Activated naive CD8-positive, alpha-beta T cell treated with anti-CD3 and anti-CD28 coated beads, Interleukin-2, amount 50 U/mL, for 24 hours (primary cell): Measurements from ENCODE around the gene ENTREP1.

Source experiments
- ATAC-seq: fragments of 150-1000 bp; cut with Tn5 transposase; one replicate; pipeline ENCODE4 v1.10.0; 2021
- DNase-seq: peaks from one replicate; pipeline ENCODE4 v3.0.0; 2021
- H3K27ac Mint-ChIP-seq: one replicate; pipeline ENCODE4 v1.8.0; 2021; ENCODE audit warnings: mild to moderate bottlenecking, mixed read lengths
- H3K27me3 Mint-ChIP-seq: one replicate; pipeline ENCODE4 v1.8.0; 2021; ENCODE audit warnings: mixed read lengths
- H3K36me3 Mint-ChIP-seq: one replicate; pipeline ENCODE4 v1.8.0; 2021; ENCODE audit warnings: low read depth, mixed read lengths
- H3K4me1 Mint-ChIP-seq: one replicate; pipeline ENCODE4 v1.8.0; 2021; ENCODE audit warnings: mixed read lengths
- H3K4me3 Mint-ChIP-seq: one replicate; pipeline ENCODE4 v1.8.0; 2021; ENCODE audit warnings: mild to moderate bottlenecking, moderate library complexity, mixed read lengths
- H3K9me3 Mint-ChIP-seq: one replicate; pipeline ENCODE4 v1.8.0; 2021; ENCODE audit warnings: mixed read lengths

Gene ENTREP1

GRCh38 chr9:69307446-69308205 lies 17.4 kb upstream of the ENTREP1 start:
- DNase-seq (no peak), ATAC-seq (no peak)
- Mint-ChIP-seq H3K4me3 (no peak overlapping the region), H3K27ac (no peak overlapping the region), H3K27me3 (peaks cover 11% of the 10 kb centered on the region), H3K9me3 (peaks cover 10% of the 10 kb centered on the region), H3K36me3 (peaks cover 2% of the 10 kb centered on the region), H3K4me1 (no peaks in the 10 kb centered on the region)

GRCh38 chr9:69308206-69308931 lies 16.6 kb upstream of the ENTREP1 start:
- Mint-ChIP-seq H3K27ac (no peak overlapping the region), H3K27me3 (peaks cover 11% of the 10 kb centered on the region), H3K4me1 (no peaks in the 10 kb centered on the region), H3K36me3 (peaks cover 2% of the 10 kb centered on the region), H3K4me3 (no peak overlapping the region), H3K9me3 (peaks cover 10% of the 10 kb centered on the region)
- ATAC-seq (no peak), DNase-seq (no peak)

- Mint-ChIP-seq H3K4me1 (peaks cover 8% of the 10 kb centered on the region), H3K27me3 (peaks cover 18% of the 10 kb centered on the region), H3K9me3 (peaks cover 20% of the 10 kb centered on the region), H3K4me3 (no peak overlapping the region), H3K27ac (no peak overlapping the region), H3K36me3 (peaks cover 7% of the 10 kb centered on the region)
- ATAC-seq (no peak), DNase-seq (no peak)
Observed at GRCh38 chr9:69313175-69313574, 11.8 kb upstream of the ENTREP1 start.

- Mint-ChIP-seq H3K27me3 (peaks cover 22% of the 10 kb centered on the region), H3K4me3 (no peak overlapping the region), H3K27ac (no peak overlapping the region), H3K9me3 (peaks cover 20% of the 10 kb centered on the region), H3K36me3 (peaks cover 7% of the 10 kb centered on the region), H3K4me1 (peaks cover 13% of the 10 kb centered on the region)
- DNase-seq (no peak), ATAC-seq (no peak)
Observed at GRCh38 chr9:69314547-69314946, 10.5 kb upstream of the ENTREP1 start.

GRCh38 chr9:69317081-69317480 lies 7.9 kb upstream of the ENTREP1 start:
- Mint-ChIP-seq H3K4me3 (no peak overlapping the region), H3K4me1 (peaks cover 13% of the 10 kb centered on the region), H3K27me3 (peaks cover 32% of the 10 kb centered on the region), H3K36me3 (peaks cover 7% of the 10 kb centered on the region), H3K9me3 (peaks cover 16% of the 10 kb centered on the region), H3K27ac (no peak overlapping the region)
- DNase-seq (no peak), ATAC-seq (no peak)

- peaks cover 33% of the 10 kb centered on the region for H3K27me3 Mint-ChIP-seq
- H3K27ac Mint-ChIP-seq = no peak overlapping the region
- peaks cover 11% of the 10 kb centered on the region for H3K9me3 Mint-ChIP-seq
- ATAC-seq = peak; percentile 92
- no peak overlapping the region for H3K4me3 Mint-ChIP-seq
- DNase-seq = peak; percentile 7
- peaks cover 13% of the 10 kb centered on the region for H3K4me1 Mint-ChIP-seq
- peaks cover 5% of the 10 kb centered on the region for H3K36me3 Mint-ChIP-seq
Observed at GRCh38 chr9:69317894-69318293, 7.1 kb upstream of the ENTREP1 start.

- no peaks in the 10 kb centered on the region for H3K36me3 Mint-ChIP-seq
- no peaks in the 10 kb centered on the region for H3K9me3 Mint-ChIP-seq
- H3K4me1 Mint-ChIP-seq = peaks cover 13% of the 10 kb centered on the region
- H3K27me3 Mint-ChIP-seq = peaks cover 46% of the 10 kb centered on the region
- no peak overlapping the region for H3K4me3 Mint-ChIP-seq
- ATAC-seq (no peak), DNase-seq (no peak)
- no peak overlapping the region for H3K27ac Mint-ChIP-seq
Observed at GRCh38 chr9:69319324-69320025, 5.5 kb upstream of the ENTREP1 start.

- no peak for ATAC-seq
- Mint-ChIP-seq H3K4me3 (no peak overlapping the region), H3K36me3 (no peaks in the 10 kb centered on the region), H3K4me1 (peaks cover 13% of the 10 kb centered on the region), H3K9me3 (no peaks in the 10 kb centered on the region), H3K27ac (no peak overlapping the region), H3K27me3 (peaks cover 60% of the 10 kb centered on the region)
- DNase-seq = no peak
Observed at GRCh38 chr9:69322256-69322655, 2.8 kb upstream of the ENTREP1 start.

GRCh38 chr9:69323861-69324260 lies 1.2 kb upstream of the ENTREP1 start:
- Mint-ChIP-seq H3K36me3 (no peaks in the 10 kb centered on the region), H3K27ac (no peak overlapping the region)

GRCh38 chr9:69325409-69326212 lies 596 bp downstream of the ENTREP1 start:
- DNase-seq = no peak
- no peak for ATAC-seq
- H3K27ac Mint-ChIP-seq = no peak overlapping the region
- no peaks in the 10 kb centered on the region for H3K9me3 Mint-ChIP-seq
- H3K4me3 Mint-ChIP-seq = no peak overlapping the region
- H3K27me3 Mint-ChIP-seq = peaks cover 65% of the 10 kb centered on the region
- H3K36me3 Mint-ChIP-seq = no peaks in the 10 kb centered on the region
- no peaks in the 10 kb centered on the region for H3K4me1 Mint-ChIP-seq

More at GRCh38 chr9:69323861-69324260, 1.2 kb upstream of the ENTREP1 start:
- Mint-ChIP-seq H3K4me3 (no peak overlapping the region), H3K27me3 (peaks cover 63% of the 10 kb centered on the region), H3K4me1 (no peaks in the 10 kb centered on the region), H3K9me3 (no peaks in the 10 kb centered on the region)
- ATAC-seq (no peak), DNase-seq (no peak)

GRCh38 chr9:69326261-69326660 lies 1.2 kb downstream of the ENTREP1 start:
- DNase-seq = no peak
- ATAC-seq = no peak

GRCh38 chr9:69330580-69330979 lies 5.6 kb downstream of the ENTREP1 start:
- H3K4me1 Mint-ChIP-seq = no peaks in the 10 kb centered on the region
- DNase-seq (no peak), ATAC-seq (no peak)
- H3K36me3 Mint-ChIP-seq = no peaks in the 10 kb centered on the region
- H3K9me3 Mint-ChIP-seq = no peaks in the 10 kb centered on the region
- H3K27ac Mint-ChIP-seq = no peak overlapping the region
- no peak overlapping the region for H3K4me3 Mint-ChIP-seq
- H3K27me3 Mint-ChIP-seq = peaks cover 41% of the 10 kb centered on the region

More at GRCh38 chr9:69326261-69326660, 1.2 kb downstream of the ENTREP1 start:
- no peaks in the 10 kb centered on the region for H3K36me3 Mint-ChIP-seq
- peaks cover 61% of the 10 kb centered on the region for H3K27me3 Mint-ChIP-seq
- H3K4me1 Mint-ChIP-seq = no peaks in the 10 kb centered on the region
- H3K9me3 Mint-ChIP-seq = no peaks in the 10 kb centered on the region
- no peak overlapping the region for H3K27ac Mint-ChIP-seq
- H3K4me3 Mint-ChIP-seq = no peak overlapping the region

- H3K27me3 Mint-ChIP-seq = peaks cover 33% of the 10 kb centered on the region
- no peaks in the 10 kb centered on the region for H3K4me1 Mint-ChIP-seq
- no peak overlapping the region for H3K4me3 Mint-ChIP-seq
- ATAC-seq (no peak), DNase-seq (no peak)
- no peak overlapping the region for H3K27ac Mint-ChIP-seq
- H3K9me3 Mint-ChIP-seq = no peaks in the 10 kb centered on the region
- no peaks in the 10 kb centered on the region for H3K36me3 Mint-ChIP-seq
Observed at GRCh38 chr9:69331444-69331843, 6.4 kb downstream of the ENTREP1 start.

GRCh38 chr9:69332067-69332685 lies 7.2 kb downstream of the ENTREP1 start:
- Mint-ChIP-seq H3K27me3 (peaks cover 27% of the 10 kb centered on the region), H3K9me3 (no peaks in the 10 kb centered on the region), H3K27ac (no peak overlapping the region), H3K4me1 (no peaks in the 10 kb centered on the region), H3K36me3 (no peaks in the 10 kb centered on the region), H3K4me3 (no peak overlapping the region)
- ATAC-seq (no peak), DNase-seq (no peak)
